ENCODE data around the gene SOS1.
A peak's percentile ranks its signal among the peaks of the same experiment; 100 is the strongest.

SOS1 gene

DNA sequence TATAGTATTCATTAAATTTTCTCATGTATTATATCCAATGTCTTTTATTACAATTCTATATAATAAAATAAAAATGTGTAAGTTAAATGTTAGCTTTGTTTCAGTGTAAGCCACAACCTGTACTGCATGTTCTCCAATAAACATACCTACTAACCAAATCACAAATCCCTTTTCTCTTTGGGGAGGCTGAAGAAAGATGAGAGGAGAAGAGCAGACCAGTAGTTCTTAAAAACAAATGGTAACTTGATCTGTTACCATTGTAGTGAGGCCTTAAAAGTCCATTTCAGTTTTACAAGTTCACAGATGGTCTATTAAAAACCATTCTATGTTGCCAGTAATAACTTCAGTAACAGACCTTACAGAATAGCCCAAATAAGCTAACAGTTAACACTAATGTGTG lies 100.5 kb downstream of the SOS1 start:
- no peak for DNase-seq

GRCh38 chr2:39018638-39019037 lies 102.2 kb downstream of the SOS1 start:
- no peak for DNase-seq

GRCh38 chr2:39017334-39017733 lies 103.5 kb downstream of the SOS1 start:
- no peak for DNase-seq

- no peak for DNase-seq
These were observed 105.4 kb downstream of the SOS1 start for GRCh38 chr2:39015424-39015823.

DNA sequence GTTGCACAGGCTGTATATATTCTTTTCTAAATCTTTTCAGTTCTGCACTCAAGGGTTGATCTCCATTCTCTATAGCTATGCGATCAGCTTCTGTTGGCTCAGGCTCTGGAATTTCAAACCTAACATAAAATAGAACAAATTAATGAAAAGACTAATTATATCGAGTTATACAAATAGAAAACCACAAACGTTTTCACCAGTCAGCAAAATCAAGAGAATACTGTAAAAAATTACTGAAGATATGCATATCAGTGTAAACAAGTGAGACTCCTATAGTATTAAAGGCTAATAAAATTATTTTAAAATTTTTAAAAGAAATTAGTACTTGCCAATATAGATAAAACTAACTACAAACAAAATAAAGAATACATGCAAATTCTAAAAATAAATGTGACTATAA lies 107.0 kb downstream of the SOS1 start:
- DNase-seq, result no peak

DNA sequence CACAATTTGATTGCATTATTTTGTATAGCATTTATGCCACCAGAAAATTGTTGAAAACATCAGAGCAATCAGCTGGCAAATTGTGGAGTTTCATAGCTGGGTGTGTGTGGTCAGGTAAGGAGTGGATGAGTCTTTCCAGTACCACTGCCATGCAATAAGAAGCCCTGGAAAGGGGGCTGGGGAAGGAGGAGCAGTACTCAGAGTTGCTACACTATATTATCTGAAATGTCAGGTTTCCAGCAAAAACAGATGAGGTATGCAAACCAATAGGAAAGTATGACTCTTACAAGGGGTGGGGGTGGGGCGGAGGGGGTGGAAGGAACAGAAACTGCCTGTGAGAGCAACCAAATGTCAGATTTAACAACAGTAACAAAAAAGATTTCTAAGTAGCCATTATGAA lies 112.2 kb downstream of the SOS1 start:
- DNase-seq, result no peak

DNA sequence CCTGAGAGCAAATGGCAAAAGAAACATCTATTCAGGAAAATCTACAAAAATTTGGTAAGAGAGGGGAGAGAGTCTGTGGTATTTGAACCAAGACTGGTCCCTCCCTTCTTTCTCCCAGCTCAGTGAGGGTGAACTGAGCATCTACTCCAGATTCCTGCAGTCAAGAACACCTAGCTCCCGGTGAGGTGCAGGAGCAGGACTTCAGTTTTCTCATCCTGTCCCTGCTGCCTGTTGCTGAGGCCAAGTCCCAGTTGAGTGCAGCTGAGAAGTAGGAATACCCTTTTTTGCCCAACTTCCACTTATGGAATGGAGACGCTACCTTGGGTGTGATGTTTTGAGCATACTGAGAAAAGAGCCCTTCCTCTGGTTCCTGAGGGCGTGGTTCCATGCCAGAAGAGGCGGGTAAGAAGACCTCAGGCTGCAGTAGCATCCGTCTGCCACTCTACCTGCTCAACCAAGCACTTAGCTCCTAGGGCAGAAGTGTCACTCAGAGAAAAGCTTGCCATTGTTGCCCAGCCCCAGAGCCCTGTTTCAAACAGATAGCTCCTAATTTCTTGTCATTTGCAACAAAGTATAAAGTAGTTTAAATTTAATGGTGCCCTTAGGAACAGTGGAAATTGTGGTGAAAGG lies 112.9 kb downstream of the SOS1 start:
- DNase-seq, result no peak

GRCh38 chr2:39000552-39000951 lies 120.3 kb downstream of the SOS1 start:
- no peak for DNase-seq

- no peak for DNase-seq
These were observed 123.1 kb downstream of the SOS1 start for GRCh38 chr2:38997781-38998180.

DNA sequence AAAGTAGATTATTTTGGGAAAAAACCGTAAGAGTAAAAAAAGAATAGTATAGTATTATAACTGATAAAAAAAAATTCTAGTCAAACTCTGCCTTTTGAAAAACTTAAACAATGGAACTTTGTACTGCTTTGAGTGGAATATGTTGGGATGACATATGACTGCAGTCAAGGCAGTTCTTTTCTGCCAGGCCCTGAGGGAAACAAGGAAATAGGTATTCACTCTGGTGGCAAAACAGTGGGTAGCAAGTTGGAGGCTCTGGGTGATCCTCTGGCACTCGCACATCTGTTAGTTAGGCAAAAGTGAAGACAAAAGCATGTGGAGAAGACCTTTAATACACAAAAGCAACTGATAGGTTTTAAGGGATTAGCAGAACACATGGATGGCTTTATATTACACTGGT lies 129.0 kb downstream of the SOS1 start:
- no peak for DNase-seq

DNA sequence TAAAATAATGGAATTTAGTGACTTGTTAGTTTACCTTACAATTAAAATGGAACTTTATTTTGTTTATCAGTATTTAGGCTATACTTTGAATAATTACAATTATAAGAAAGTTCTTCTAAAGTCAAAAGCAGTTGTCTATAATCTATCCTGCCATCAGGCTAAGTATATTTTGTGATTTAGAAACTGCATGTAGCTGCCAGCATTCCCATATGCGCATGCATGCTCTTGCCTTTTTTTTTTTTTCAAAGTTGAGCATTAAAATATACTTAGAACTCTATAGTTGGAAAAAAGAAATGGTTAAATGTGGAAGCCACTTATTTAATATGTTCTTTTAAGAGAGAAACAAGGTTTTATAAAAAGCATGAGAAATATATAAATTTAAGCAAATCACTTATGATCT lies 132.1 kb downstream of the SOS1 start:
- DNase-seq, result no peak

DNA sequence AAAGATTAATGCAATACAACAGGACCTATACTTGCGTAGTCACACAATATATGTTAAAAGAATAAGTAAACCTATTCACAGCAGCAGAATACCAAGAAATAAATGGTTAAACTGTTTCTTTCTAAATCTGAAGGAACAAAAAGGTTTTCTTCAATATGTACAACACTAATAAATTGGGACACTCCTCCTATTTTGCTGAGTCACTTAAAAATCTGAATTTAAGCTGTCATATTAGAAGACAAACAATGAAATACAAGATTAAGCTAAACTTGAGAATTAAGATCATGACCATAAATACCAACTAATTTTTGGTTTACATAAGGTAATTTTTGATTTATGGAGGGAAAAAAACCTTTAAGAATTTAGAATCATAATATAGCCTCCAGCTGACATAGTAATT lies 138.4 kb downstream of the SOS1 start:
- no peak for DNase-seq

GRCh38 chr2:38981670-38982357 lies 139.0 kb downstream of the SOS1 start:
- no peak for DNase-seq

GRCh38 chr2:38981003-38981669 lies 139.7 kb downstream of the SOS1 start:
- DNase-seq, result no peak

- no peak for DNase-seq
These were observed 141.9 kb downstream of the SOS1 start for GRCh38 chr2:38978908-38979307.

DNA sequence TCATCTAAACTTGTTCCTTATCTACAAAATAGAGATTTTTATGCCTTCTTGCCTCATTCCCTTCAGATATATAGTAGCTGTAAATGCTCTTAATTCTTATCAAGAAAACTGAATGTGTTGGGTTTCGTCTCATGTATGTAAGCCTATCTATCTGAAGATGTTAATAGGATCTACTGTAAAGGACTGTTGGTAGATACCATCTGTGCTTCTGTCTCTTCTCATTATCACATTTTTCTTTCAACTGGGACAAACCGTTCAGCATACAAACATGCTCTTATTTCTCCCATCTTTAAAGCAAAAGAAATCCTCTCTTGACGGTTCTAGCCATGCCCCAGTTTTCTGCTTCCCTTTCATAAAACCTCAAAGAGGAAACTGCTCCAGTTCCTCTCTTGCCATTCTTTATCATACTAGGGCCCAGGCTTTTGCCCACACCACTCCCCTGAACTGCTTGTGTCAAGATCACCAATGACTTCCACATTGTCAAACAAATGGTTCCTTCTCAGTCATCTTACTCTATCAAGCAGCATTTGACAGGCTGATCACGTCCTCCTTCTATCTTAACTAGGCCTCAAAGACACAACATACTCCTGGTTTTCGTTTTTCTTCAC lies 142.5 kb downstream of the SOS1 start:
- DNase-seq, result peak; percentile 6

GRCh38 chr2:38977047-38977446 lies 143.8 kb downstream of the SOS1 start:
- DNase-seq, result no peak

GRCh38 chr2:38975042-38975441 lies 145.8 kb downstream of the SOS1 start:
- no peak for DNase-seq

- no peak for DNase-seq
These were observed 147.6 kb downstream of the SOS1 start for GRCh38 chr2:38973266-38973665.

DNA sequence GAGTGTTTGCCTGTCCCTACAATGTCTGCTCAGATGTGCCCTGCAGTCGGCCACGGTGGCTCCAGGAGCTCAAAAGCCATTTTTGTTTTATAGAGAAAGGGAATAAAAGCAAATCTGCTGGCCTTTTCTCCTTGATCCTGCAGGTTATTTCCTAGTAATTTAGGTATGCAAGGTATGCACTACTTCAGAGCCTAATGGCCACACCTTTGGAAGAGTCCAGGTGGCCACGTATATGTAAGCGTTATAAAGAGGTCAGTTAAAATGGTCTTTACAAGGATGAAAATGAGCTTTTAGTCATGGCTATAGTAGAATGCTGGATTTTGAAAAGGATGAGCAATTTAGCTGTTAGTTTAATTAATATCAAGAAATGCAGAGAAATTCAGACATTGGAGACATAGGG lies 149.5 kb downstream of the SOS1 start:
- DNase-seq, result no peak

DNA sequence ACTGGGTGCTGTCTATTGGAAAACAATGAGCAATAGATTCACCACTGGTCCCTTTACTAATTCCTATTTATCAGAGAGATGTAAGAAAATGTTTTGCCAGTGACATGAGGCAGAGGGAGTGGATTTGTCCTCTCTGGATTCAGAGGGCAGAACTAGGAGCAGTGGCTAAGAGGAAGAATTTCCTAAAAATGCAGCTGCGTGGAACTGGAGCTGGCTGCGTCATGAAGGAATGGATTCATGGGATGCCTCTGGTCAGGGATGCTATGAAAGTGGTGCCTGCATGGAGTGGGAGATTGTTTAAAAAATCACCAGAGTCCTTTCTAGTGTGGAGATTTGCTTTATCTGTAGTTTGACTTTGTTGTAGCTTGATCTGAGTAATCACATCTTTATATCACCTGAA lies 152.8 kb downstream of the SOS1 start:
- DNase-seq, result no peak

- no peak for DNase-seq
These were observed 154.2 kb downstream of the SOS1 start for GRCh38 chr2:38966678-38967077.

GRCh38 chr2:38966006-38966405 lies 154.8 kb downstream of the SOS1 start:
- DNase-seq, result no peak
